ENCODE data around the gene RPL6.
A peak's percentile ranks its signal among the peaks of the same experiment; 100 is the strongest.
"Not testable (repeated sequence)": the region's sequence is repeated elsewhere in the genome, so short reads cannot be mapped to it uniquely, and the experiment has no call there.

Gene RPL6

GRCh38 chr12:112419297-112420133 is 10.1 kb upstream of the RPL6 start:
- DNase-seq (ENCODE audit: low spot score) = peak; percentile 92

GRCh38 chr12:112418608-112419296 is 9.3 kb upstream of the RPL6 start, which contains the start of gene PTPN11:
PTPN11 (plus strand) TSS chr12:112418947; CDS start chr12:112419112, 165 bp downstream.
- peak; percentile 95 for DNase-seq (ENCODE audit: low spot score)

- no peak for DNase-seq (ENCODE audit: low spot score)
Observed at GRCh38 chr12:112418273-112418607, 8.8 kb upstream of the RPL6 start.

- not testable (repeated sequence) for DNase-seq (ENCODE audit: low spot score)
Observed at GRCh38 chr12:112415457-112415856, 6.1 kb upstream of the RPL6 start.

- no peak for DNase-seq (ENCODE audit: low spot score)
Observed at GRCh38 chr12:112413855-112414625, 4.6 kb upstream of the RPL6 start.

GRCh38 chr12:112409906-112410244 is 470 bp upstream of the RPL6 start:
- DNase-seq (ENCODE audit: low spot score) = no peak

- DNase-seq (ENCODE audit: low spot score) = no peak
Observed at GRCh38 chr12:112408621-112409020, 784 bp downstream of the RPL6 start.

GRCh38 chr12:112407683-112408082 is 1.7 kb downstream of the RPL6 start:
- DNase-seq (ENCODE audit: low spot score) = not testable (repeated sequence)

GRCh38 chr12:112406519-112407488 is 2.6 kb downstream of the RPL6 start:
- no peak for DNase-seq (ENCODE audit: low spot score)

- DNase-seq (ENCODE audit: low spot score) = no peak
Observed at GRCh38 chr12:112401903-112402498, 7.4 kb downstream of the RPL6 start.

- DNase-seq (ENCODE audit: low spot score) = no peak
Observed at GRCh38 chr12:112401054-112401453, 8.4 kb downstream of the RPL6 start.

GRCh38 chr12:112393328-112393727 is 16.1 kb downstream of the RPL6 start:
- no peak for DNase-seq (ENCODE audit: low spot score)

- DNase-seq (ENCODE audit: low spot score) = not testable (repeated sequence)
Observed at GRCh38 chr12:112389922-112390654, 19.3 kb downstream of the RPL6 start.

- DNase-seq (ENCODE audit: low spot score) = no peak
Observed at GRCh38 chr12:112389228-112389627, 20.2 kb downstream of the RPL6 start.

- DNase-seq (ENCODE audit: low spot score) = peak; percentile 32
Observed at GRCh38 chr12:112386726-112387125, 22.7 kb downstream of the RPL6 start.

- no peak for DNase-seq (ENCODE audit: low spot score)
Observed at GRCh38 chr12:112382866-112383265, 26.5 kb downstream of the RPL6 start.

- DNase-seq (ENCODE audit: low spot score) = peak; percentile 99
Observed at GRCh38 chr12:112381883-112382796, 27.3 kb downstream of the RPL6 start, which contains the start of gene HECTD4. HECTD4 (minus strand) TSS chr12:112382431; CDS start chr12:112382128, 303 bp downstream.

GRCh38 chr12:112381406-112381882 is 28.0 kb downstream of the RPL6 start:
- DNase-seq (ENCODE audit: low spot score) = peak; percentile 35

All from AG20443 (cell line).